ENCODE data around the gene CLCN6. TPM values are rescaled to one million over a fixed set of nuclear protein-coding genes. Genes with fewer than 3 reads are reported as not detected.

CLCN6 gene
- total RNA-seq, 1 donor from 2014 or later: 29.2 TPM

DNA sequence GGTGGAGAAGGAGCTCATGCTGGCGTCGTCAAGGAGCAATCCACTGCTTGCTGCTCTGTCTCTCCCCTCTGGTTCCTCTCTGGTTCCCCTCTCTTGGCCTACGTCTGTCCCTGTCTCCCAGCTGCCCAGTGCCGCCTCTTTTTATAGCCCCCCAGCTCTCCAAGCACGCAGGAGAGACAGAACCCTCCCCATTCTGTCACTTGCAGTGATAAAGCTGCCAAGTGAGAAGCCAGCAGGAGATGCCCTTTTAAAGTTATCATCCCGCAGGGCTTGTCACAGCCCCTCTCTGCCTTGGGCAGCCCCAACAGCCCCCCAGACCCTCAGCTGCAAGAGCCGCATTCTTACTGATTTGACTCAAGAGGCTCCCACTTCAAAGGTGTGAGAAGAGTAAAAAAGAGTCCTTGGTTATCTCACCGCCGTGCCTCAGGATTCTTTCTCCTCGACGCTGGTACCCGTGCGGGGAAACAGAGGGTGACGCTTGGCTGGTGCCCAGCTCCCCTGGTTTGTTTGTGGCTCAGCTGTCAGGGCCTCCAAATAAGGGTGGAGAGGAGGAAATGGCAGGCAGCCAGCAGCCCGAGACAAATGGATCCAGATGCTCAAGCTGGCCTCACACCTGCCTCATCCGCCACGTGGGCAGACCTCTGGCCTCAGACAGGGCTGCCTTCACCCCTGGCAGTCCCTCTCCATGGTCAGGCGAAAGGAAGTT, 41.8 kb downstream of the CLCN6 start, which contains the start of gene NPPA:
NPPA (minus strand) TSS at position 117 of the 706 bp plus-strand sequence; CDS start at position 18, 99 bp downstream.
- intact Hi-C loops (cut with DNase I): no loop called here
- H3K27me3 ChIP-seq (ENCODE audit: low read depth): no peaks in the 10 kb centered on the region
- H3K9me3 ChIP-seq: no peaks in the 10 kb centered on the region
- TF ChIP-seq, protein P1, sequence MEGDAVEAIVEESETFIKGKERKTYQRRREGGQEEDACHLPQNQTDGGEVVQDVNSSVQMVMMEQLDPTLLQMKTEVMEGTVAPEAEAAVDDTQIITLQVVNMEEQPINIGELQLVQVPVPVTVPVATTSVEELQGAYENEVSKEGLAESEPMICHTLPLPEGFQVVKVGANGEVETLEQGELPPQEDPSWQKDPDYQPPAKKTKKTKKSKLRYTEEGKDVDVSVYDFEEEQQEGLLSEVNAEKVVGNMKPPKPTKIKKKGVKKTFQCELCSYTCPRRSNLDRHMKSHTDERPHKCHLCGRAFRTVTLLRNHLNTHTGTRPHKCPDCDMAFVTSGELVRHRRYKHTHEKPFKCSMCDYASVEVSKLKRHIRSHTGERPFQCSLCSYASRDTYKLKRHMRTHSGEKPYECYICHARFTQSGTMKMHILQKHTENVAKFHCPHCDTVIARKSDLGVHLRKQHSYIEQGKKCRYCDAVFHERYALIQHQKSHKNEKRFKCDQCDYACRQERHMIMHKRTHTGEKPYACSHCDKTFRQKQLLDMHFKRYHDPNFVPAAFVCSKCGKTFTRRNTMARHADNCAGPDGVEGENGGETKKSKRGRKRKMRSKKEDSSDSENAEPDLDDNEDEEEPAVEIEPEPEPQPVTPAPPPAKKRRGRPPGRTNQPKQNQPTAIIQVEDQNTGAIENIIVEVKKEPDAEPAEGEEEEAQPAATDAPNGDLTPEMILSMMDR (IDR thresholded peaks at IDR 0.05): no peak
- H3K4me3 ChIP-seq: no peak within 1 kb of the TSS
- H3K4me1 ChIP-seq: peaks cover 4% of the 10 kb centered on the region
- DNase-seq (no peak), ATAC-seq (no peak)
- H3K36me3 ChIP-seq: peaks cover 36% of the 10 kb centered on the region
- no peak within 1 kb of the TSS for H3K27ac ChIP-seq

DNA sequence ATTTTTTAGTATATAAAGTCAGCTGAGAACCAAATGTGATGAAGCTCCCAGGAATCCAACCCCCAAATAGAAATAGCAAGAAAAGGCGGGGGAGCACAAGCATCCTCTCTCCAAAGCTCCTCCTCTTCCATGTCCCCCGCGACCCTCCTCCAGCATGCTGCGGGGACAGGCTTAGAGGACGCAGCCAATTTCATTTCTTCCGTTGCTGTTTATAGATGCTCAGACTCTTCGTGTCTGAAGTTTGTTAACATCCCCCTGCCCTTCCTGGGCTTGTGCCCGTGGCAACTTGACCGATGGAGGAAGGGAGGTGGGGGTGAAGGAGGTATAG, 42.3 kb downstream of the CLCN6 start:
- intact Hi-C loops (cut with DNase I): no loop called here
- Histone ChIP-seq H3K4me1 (no peaks in the 10 kb centered on the region), H3K4me3 (no peak overlapping the region), H3K27me3 (ENCODE audit: low read depth) (no peaks in the 10 kb centered on the region), H3K9me3 (no peaks in the 10 kb centered on the region), H3K36me3 (peaks cover 31% of the 10 kb centered on the region), H3K27ac (no peak overlapping the region)
- TF ChIP-seq, protein P1 (IDR thresholded peaks at IDR 0.05): no peak
- ATAC-seq: no peak
- DNase-seq: no peak

DNA sequence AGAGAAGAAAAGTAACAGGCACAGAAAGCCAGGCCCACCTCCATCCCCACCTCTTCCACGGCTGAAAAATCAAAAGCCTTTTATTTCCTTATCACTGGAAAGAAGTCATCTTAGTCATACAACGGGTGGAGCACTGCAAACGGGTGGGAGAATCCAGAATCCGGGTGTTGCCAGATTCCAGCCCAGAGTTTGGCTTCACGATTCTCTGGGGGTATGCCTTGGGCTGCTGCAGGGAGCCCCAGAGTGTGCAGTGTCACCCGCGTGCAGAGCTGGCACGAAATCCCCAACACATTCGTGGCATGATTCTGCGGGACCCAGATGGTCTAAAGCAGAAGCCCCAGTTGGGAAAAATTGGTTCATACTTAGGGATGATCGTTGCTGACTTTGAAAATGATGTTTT, 44.2 kb downstream of the CLCN6 start:
- DNase-seq (no peak), ATAC-seq (no peak)
- no peak overlapping the region for H3K27ac ChIP-seq
- H3K27me3 ChIP-seq (ENCODE audit: low read depth): peaks cover 6% of the 10 kb centered on the region
- intact Hi-C loops (cut with DNase I): no loop called here
- TF ChIP-seq, protein P1 (IDR thresholded peaks at IDR 0.05): no peak
- H3K4me3 ChIP-seq: no peak overlapping the region
- no peaks in the 10 kb centered on the region for H3K9me3 ChIP-seq
- H3K36me3 ChIP-seq: peaks cover 13% of the 10 kb centered on the region
- no peaks in the 10 kb centered on the region for H3K4me1 ChIP-seq

- Histone ChIP-seq H3K36me3 (peaks cover 13% of the 10 kb centered on the region), H3K27me3 (ENCODE audit: low read depth) (peaks cover 12% of the 10 kb centered on the region), H3K4me1 (no peaks in the 10 kb centered on the region), H3K4me3 (no peak overlapping the region), H3K27ac (no peak overlapping the region), H3K9me3 (no peaks in the 10 kb centered on the region)
- TF ChIP-seq, protein P1 (IDR thresholded peaks at IDR 0.05): no peak
- intact Hi-C loops (cut with DNase I): no loop called here
- ATAC-seq: peak in 1 of 2 donors; percentile 12
- no peak for DNase-seq
Observed at GRCh38 chr1:11851180-11851579, 45.2 kb downstream of the CLCN6 start.

DNA sequence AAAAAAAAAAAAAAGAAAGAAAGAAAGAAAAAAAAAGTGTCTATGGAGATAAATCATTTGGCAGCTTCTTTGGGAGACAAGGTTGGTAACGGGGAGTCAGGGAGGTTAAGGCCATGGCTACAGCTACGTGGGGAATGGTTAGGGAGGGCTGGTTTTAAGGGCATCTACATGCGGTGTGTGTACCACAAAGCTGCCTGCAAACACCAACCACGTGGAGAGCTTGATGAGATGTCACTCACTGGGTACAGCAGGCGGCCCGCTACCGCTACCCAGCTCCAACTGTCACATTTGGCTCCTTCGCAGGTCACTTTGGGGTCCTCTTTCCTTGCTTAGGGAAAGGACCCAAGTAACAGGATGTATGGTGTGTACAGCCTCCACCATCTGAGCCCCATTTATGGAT, 48.5 kb downstream of the CLCN6 start:
- Histone ChIP-seq H3K4me3 (no peak overlapping the region), H3K27me3 (ENCODE audit: low read depth) (peaks cover 45% of the 10 kb centered on the region), H3K27ac (no peak overlapping the region), H3K9me3 (no peaks in the 10 kb centered on the region), H3K36me3 (no peaks in the 10 kb centered on the region), H3K4me1 (no peaks in the 10 kb centered on the region)
- ATAC-seq (no peak), DNase-seq (no peak)
- TF ChIP-seq, protein P1 (IDR thresholded peaks at IDR 0.05): no peak
- intact Hi-C loops (cut with DNase I): no loop called here

All from lower lobe of right lung (tissue), 2 donors.